H1 (cell line): Measurements from ENCODE around the gene PIMREG. TPM values are rescaled to one million over a fixed set of nuclear protein-coding genes. Genes with fewer than 3 reads are reported as not detected.

Source experiments
- KDM4A ChIP-seq: IDR thresholded peaks from one replicate; pipeline ENCODE4 v1.7.1; 2012; ENCODE audit warnings: low read depth, mild to moderate bottlenecking, moderate library complexity, low read length, inconsistent platforms; ENCODE audit not compliant: severe bottlenecking
- RAD21 ChIP-seq, 2 experiments: IDR thresholded peaks in 1 of 2; conservative IDR thresholded peaks in 1 of 2; 2 replicates each; pipeline ENCODE4 v1.6.1; 2011; ENCODE audit warnings: low read depth in 2 of 2, low read length in 2 of 2, improper control_type of control experiment in 1 of 2, inconsistent platforms in 1 of 2, mild to moderate bottlenecking in 1 of 2, moderate library complexity in 1 of 2
- polyA plus RNA-seq, 7 experiments: library from polyadenylated mRNA; depleted of rRNA in 3 of 7; stranded (reverse) in 5 of 7; unstranded in 2 of 7; fragments of >200 nt in 5 of 7; fragments of 200-250 nt in 2 of 7; gene quantifications; 1 replicate in 5 of 7; 2 replicates in 1 of 7; 4 replicates in 1 of 7; pipeline versions ENCODE4 v1.2.1 to v1.2.3, GENCODE V29; 2011 to 2013; ENCODE audit warnings: missing spikeins in 2 of 7, mixed read lengths in 2 of 7
- total RNA-seq: library from RNA; stranded (reverse); fragmentation: NEBNext Ultra II Directional; extraction: Animal tissue kit (Norgen Biotek cat#: 25700); gene quantifications from 2 replicates; pipeline ENCODE4 v1.2.1, GENCODE V29; 2021

Gene PIMREG
- total and polyA plus RNA-seq, 2 of the 8 experiments (the other 6 are each of a cell fraction or from before 2014, with no cell fraction given): 133 to 148 TPM

- no peak for TF ChIP-seq KDM4A
- TF ChIP-seq RAD21 (IDR thresholded peaks at IDR 0.05 in 1 of 2, conservative IDR thresholded peaks at IDR 0.05 in 1 of 2; ENCODE audit: low read depth in 2 of 2, low read length in 2 of 2): no peak
These were observed 43.8 kb downstream of the PIMREG start (continued) for GRCh38 chr17:6488008-6488539.
